ENCODE results near the gene SLC9A8. TPM values are rescaled to one million over a fixed set of nuclear protein-coding genes. Genes with fewer than 3 reads are reported as not detected.

The SLC9A8 gene
- total and polyA plus RNA-seq, 2 donors (not counting 3 experiments of a cell fraction or from before 2014, with no cell fraction given) = 5.1 to 14.4 TPM

- ChIA-PET POLR2A (no interaction called here), CTCF (no interaction called here)
- DNase-seq (ENCODE audit: low read depth, low spot score) (no peak), FAIRE-seq (no peak)
- Histone ChIP-seq H3K4me3 (replicated peaks in 1 of 3; ENCODE audit: insufficient read depth in 1 of 3, low read depth in 1 of 3, low read length in 3 of 3) (no peak overlapping the region), H3K36me3 (ENCODE audit: control insufficient read depth in 2 of 2, extremely low read depth in 1 of 2, insufficient read depth in 2 of 2, low read length in 2 of 2) (no peaks in the 10 kb centered on the region), H3K27ac (ENCODE audit: insufficient read depth, low read depth, low read length) (no peak overlapping the region), H3K27me3 (ENCODE audit: control insufficient read depth in 2 of 2, insufficient read depth in 2 of 2, low read length in 2 of 2) (no peaks in the 10 kb centered on the region), H3K9ac (replicated peaks; ENCODE audit: extremely low read depth, insufficient read depth, low read length) (no peak overlapping the region), H3K9me3 (replicated peaks; ENCODE audit: control insufficient read depth, insufficient read depth, low read length) (no peaks in the 10 kb centered on the region), H3K4me1 (ENCODE audit: control insufficient read depth, extremely low read depth, insufficient read depth, low read length) (no peaks in the 10 kb centered on the region), H2AFZ (ENCODE audit: low read depth, low read length) (no peak overlapping the region), H3K79me2 (ENCODE audit: control insufficient read depth, insufficient read depth, low read length) (no peaks in the 10 kb centered on the region), H4K20me1 (replicated peaks; ENCODE audit: control insufficient read depth, extremely low read depth, insufficient read depth, low read length) (no peaks in the 10 kb centered on the region), H3K9me1 (replicated peaks; ENCODE audit: control insufficient read depth, extremely low read depth, insufficient read depth, low read length) (no peaks in the 10 kb centered on the region), H3K4me2 (ENCODE audit: insufficient read depth, low read length) (no peak overlapping the region)
- no peak for TF ChIP-seq JUN (IDR thresholded peaks at IDR 0.05; ENCODE audit: borderline replicate concordance, insufficient read depth, insufficient read length, low read depth)
- TF ChIP-seq POLR2A (IDR thresholded peaks at IDR 0.05; ENCODE audit: low read depth, low read length) = no peak
- no peak for TF ChIP-seq EZH2 (IDR thresholded peaks at IDR 0.05; ENCODE audit: borderline replicate concordance, low read depth, low read length, severe bottlenecking)
- dilution Hi-C loops (cut with MboI; ENCODE audit: extremely low pct_ligation_motif_present, low sequenced_read_pairs) (no loop called here), intact Hi-C loops (cut with micrococcal nuclease) (no loop called here)
- no TSS peak for BruUV-seq (replicated peaks)
Measured at GRCh38 chr20:49799698-49800097, 12.9 kb upstream of the SLC9A8 start.

- H3K4me3 ChIP-seq (replicated peaks in 1 of 3; ENCODE audit: insufficient read depth in 1 of 3, low read depth in 1 of 3, low read length in 3 of 3) = no peak overlapping the region
- H3K9me1 ChIP-seq (replicated peaks; ENCODE audit: control insufficient read depth, extremely low read depth, insufficient read depth, low read length) = no peaks in the 10 kb centered on the region
- H3K36me3 ChIP-seq (ENCODE audit: control insufficient read depth in 2 of 2, extremely low read depth in 1 of 2, insufficient read depth in 2 of 2, low read length in 2 of 2) = no peaks in the 10 kb centered on the region
- intact Hi-C loops (cut with micrococcal nuclease) = no loop called here
- TF ChIP-seq MYC (IDR thresholded peaks at IDR 0.05; ENCODE audit: low read depth, low read length) (no peak), FOS (IDR thresholded peaks at IDR 0.05; ENCODE audit: borderline replicate concordance, insufficient read depth, low read length) (no peak), POLR2AphosphoS5 (IDR thresholded peaks at IDR 0.05; ENCODE audit: insufficient read depth, low read depth, low read length) (no peak), POLR2A (IDR thresholded peaks at IDR 0.05; ENCODE audit: low read depth, low read length) (no peak), CTCF (IDR thresholded peaks at IDR 0.05; ENCODE audit: extremely low read depth in 1 of 2, insufficient read depth in 1 of 2, low read depth in 1 of 2, low read length in 2 of 2) (no peak), JUN (IDR thresholded peaks at IDR 0.05; ENCODE audit: borderline replicate concordance, insufficient read depth, insufficient read length, low read depth) (no peak), GATA2 (IDR thresholded peaks at IDR 0.05; ENCODE audit: insufficient read depth, insufficient read length, low read depth, low read length) (no peak), EZH2 (IDR thresholded peaks at IDR 0.05; ENCODE audit: borderline replicate concordance, low read depth, low read length, severe bottlenecking) (no peak)
- no peaks in the 10 kb centered on the region for H3K4me1 ChIP-seq (ENCODE audit: control insufficient read depth, extremely low read depth, insufficient read depth, low read length)
- POLR2A ChIA-PET = interaction anchor here (0.6 kb wide), 1 partner anchor 27 kb away, joined by 6 read pairs; no protein-coding TSS in a partner anchor
- no peaks in the 10 kb centered on the region for H4K20me1 ChIP-seq (replicated peaks; ENCODE audit: control insufficient read depth, extremely low read depth, insufficient read depth, low read length)
- dilution Hi-C loops (cut with MboI; ENCODE audit: extremely low pct_ligation_motif_present, low sequenced_read_pairs) = no loop called here
- DNase-seq (ENCODE audit: low read depth, low spot score) (no peak), FAIRE-seq (no peak)
- BruUV-seq (replicated peaks) = no TSS peak
- H3K27ac ChIP-seq (ENCODE audit: insufficient read depth, low read depth, low read length) = no peak overlapping the region
- no peaks in the 10 kb centered on the region for H3K27me3 ChIP-seq (ENCODE audit: control insufficient read depth in 2 of 2, insufficient read depth in 2 of 2, low read length in 2 of 2)
- CTCF ChIA-PET = no interaction called here
- H3K4me2 ChIP-seq (ENCODE audit: insufficient read depth, low read length) = no peak overlapping the region
- H3K9ac ChIP-seq (replicated peaks; ENCODE audit: extremely low read depth, insufficient read depth, low read length) = no peak overlapping the region
- no peaks in the 10 kb centered on the region for H3K9me3 ChIP-seq (replicated peaks; ENCODE audit: control insufficient read depth, insufficient read depth, low read length)
- no peaks in the 10 kb centered on the region for H3K79me2 ChIP-seq (ENCODE audit: control insufficient read depth, insufficient read depth, low read length)
- no peak overlapping the region for H2AFZ ChIP-seq (ENCODE audit: low read depth, low read length)
Measured at GRCh38 chr20:49803418-49803817, 9.2 kb upstream of the SLC9A8 start.

Measured in endothelial cell of umbilical vein (primary cell).